ENCODE measurements around the gene NOX3. TPM values are rescaled to one million over a fixed set of nuclear protein-coding genes. Genes with fewer than 3 reads are reported as not detected.
"Not testable (repeated sequence)": the region's sequence is repeated elsewhere in the genome, so short reads cannot be mapped to it uniquely, and the experiment has no call there.

The NOX3 gene
- total RNA-seq, 6 experiments from 2014 or later, result not detected

- H3K36me3 ChIP-seq, result no peaks in the 10 kb centered on the region
- intact Hi-C loops (cut with DNase I), result no loop called here
- no peaks in the 10 kb centered on the region for H3K4me1 ChIP-seq
- ATAC-seq (peak; percentile 75 to 90 (median 84)), DNase-seq (no peak)
- H3K9me3 ChIP-seq, result no peaks in the 10 kb centered on the region
- WGBS (ENCODE audit: insufficient coverage, low coverage, low lambda C conversion rate, missing lambda C conversion rate), result 27% methylated on average over 5 of the region's 5 CpGs
- H3K27me3 ChIP-seq, result no peaks in the 10 kb centered on the region
- no peak overlapping the region for H3K27ac ChIP-seq
- TF ChIP-seq CTCF (IDR thresholded peaks at IDR 0.05) (no peak), POLR2A (IDR thresholded peaks at IDR 0.05) (no peak)
- no peak overlapping the region for H3K4me3 ChIP-seq
Measured at GRCh38 chr6:155371230-155371629, 84.4 kb downstream of the NOX3 start.

GRCh38 chr6:155366325-155366724 is 89.3 kb downstream of the NOX3 start:
- ATAC-seq (no peak), DNase-seq (no peak)
- Histone ChIP-seq H3K9me3 (no peaks in the 10 kb centered on the region), H3K27me3 (no peaks in the 10 kb centered on the region), H3K36me3 (no peaks in the 10 kb centered on the region), H3K4me3 (no peak overlapping the region), H3K4me1 (no peaks in the 10 kb centered on the region), H3K27ac (no peak overlapping the region)
- 54% methylated on average over 3 of the region's 6 CpGs for WGBS (ENCODE audit: insufficient coverage, low coverage, low lambda C conversion rate, missing lambda C conversion rate)
- TF ChIP-seq POLR2A (IDR thresholded peaks at IDR 0.05), result no peak
- TF ChIP-seq CTCF (IDR thresholded peaks at IDR 0.05), result no peak
- intact Hi-C loops (cut with DNase I), result no loop called here

- intact Hi-C loops (cut with DNase I), result no loop called here
- no peak for TF ChIP-seq CTCF (IDR thresholded peaks at IDR 0.05)
- TF ChIP-seq POLR2A (IDR thresholded peaks at IDR 0.05), result no peak
- ATAC-seq (no peak), DNase-seq (no peak)
- no peaks in the 10 kb centered on the region for H3K9me3 ChIP-seq
- H3K4me1 ChIP-seq, result no peaks in the 10 kb centered on the region
- WGBS (ENCODE audit: insufficient coverage, low coverage, low lambda C conversion rate, missing lambda C conversion rate), result 96% methylated on average over 3 of the region's 3 CpGs
- H3K27ac ChIP-seq, result no peak overlapping the region
- no peak overlapping the region for H3K4me3 ChIP-seq
- no peaks in the 10 kb centered on the region for H3K27me3 ChIP-seq
- no peaks in the 10 kb centered on the region for H3K36me3 ChIP-seq
Measured at GRCh38 chr6:155364844-155365437, 90.7 kb downstream of the NOX3 start.

GRCh38 chr6:155364021-155364420 is 91.6 kb downstream of the NOX3 start:
- H3K4me1 ChIP-seq; H3K27ac ChIP-seq; H3K4me3 ChIP-seq; ATAC-seq; H3K27me3 ChIP-seq; H3K9me3 ChIP-seq; H3K36me3 ChIP-seq; intact Hi-C loops (cut with DNase I); DNase-seq: not testable (repeated sequence)
- 64% methylated on average over 9 of the region's 12 CpGs for WGBS (ENCODE audit: insufficient coverage, low coverage, low lambda C conversion rate, missing lambda C conversion rate)

GRCh38 chr6:155362968-155363632 is 92.5 kb downstream of the NOX3 start:
- H3K36me3 ChIP-seq; ATAC-seq; H3K4me3 ChIP-seq; H3K27me3 ChIP-seq; H3K4me1 ChIP-seq; DNase-seq; H3K9me3 ChIP-seq; intact Hi-C loops (cut with DNase I); H3K27ac ChIP-seq: not testable (repeated sequence)
- WGBS (ENCODE audit: insufficient coverage, low coverage, low lambda C conversion rate, missing lambda C conversion rate), result 85% methylated on average over 8 of the region's 39 CpGs
